Peyer's patch (tissue), 4 donors: ENCODE measurements around the gene CBFB.

Experiments used
- CTCF ChIP-seq, 6 experiments: fragments of 450-650 bp in 4 of 6; fragments of 200-600 bp in 2 of 6; sonication (generic) in 1 of 6; IDR thresholded peaks; one replicate each; pipeline ENCODE4 v1.5.1; 2017 to 2019; ENCODE audit warnings: antibody characterized with exemption in 6 of 6, mild to moderate bottlenecking in 3 of 6, moderate library complexity in 1 of 6
- POLR2A ChIP-seq, 2 donors: fragments of 450-650 bp; IDR thresholded peaks; one replicate each; pipeline ENCODE4 v1.5.1; 2017; ENCODE audit warnings: antibody characterized with exemption in 2 of 2, mild to moderate bottlenecking in 2 of 2, moderate library complexity in 2 of 2

- TF ChIP-seq CTCF (IDR thresholded peaks at IDR 0.05) (no peak), POLR2A (IDR thresholded peaks at IDR 0.05) (no peak)
Measured at GRCh38 chr16:66996324-66996982, 32.5 kb upstream of the CBFB start.
